Trophoblast cell (in vitro differentiated cells and primary cell): ENCODE results near the gene INTU.
"Not testable (repeated sequence)": the region's sequence is repeated elsewhere in the genome, so short reads cannot be mapped to it uniquely, and the experiment has no call there.

ENCODE experiments used
- DNase-seq, 2 donors: peaks; one replicate each; pipeline ENCODE4 v3.0.0-alpha.2; 2016
- H2AFZ ChIP-seq: 2 replicates; pipeline ENCODE4 v1.6.1; 2013; ENCODE audit warnings: low read length, moderate library complexity, mild to moderate bottlenecking; ENCODE audit not compliant: insufficient read depth, poor library complexity
- H2AK5ac ChIP-seq: 2 replicates; pipeline ENCODE4 v1.6.1; 2013; ENCODE audit warnings: mild to moderate bottlenecking, low read length
- H2BK120ac ChIP-seq: 2 replicates; pipeline ENCODE4 v1.6.1; 2013; ENCODE audit warnings: low read length, mild to moderate bottlenecking, moderate library complexity; ENCODE audit not compliant: insufficient read depth, poor library complexity
- H2BK12ac ChIP-seq: 2 replicates; pipeline ENCODE4 v1.6.1; 2013; ENCODE audit warnings: mild to moderate bottlenecking, low read length, moderate library complexity
- H2BK5ac ChIP-seq: 2 replicates; pipeline ENCODE4 v1.6.1; 2013; ENCODE audit warnings: low read length, low read depth, moderate library complexity, mild to moderate bottlenecking; ENCODE audit not compliant: poor library complexity
- H3K14ac ChIP-seq: 2 replicates; pipeline ENCODE4 v1.6.1; 2013; ENCODE audit warnings: mild to moderate bottlenecking, low read length
- H3K18ac ChIP-seq: 2 replicates; pipeline ENCODE4 v1.6.1; 2013; ENCODE audit warnings: mild to moderate bottlenecking, low read length
- H3K23ac ChIP-seq: 2 replicates; pipeline ENCODE4 v1.6.1; 2013; ENCODE audit warnings: low read length
- H3K27ac ChIP-seq: 2 replicates; pipeline ENCODE4 v1.5.1; 2013; ENCODE audit warnings: low read depth, mild to moderate bottlenecking, inconsistent platforms, low read length, moderate library complexity
- H3K27me3 ChIP-seq: 2 replicates; pipeline ENCODE4 v1.6.1; 2013; ENCODE audit warnings: inconsistent platforms, mild to moderate bottlenecking, low read length, moderate library complexity; ENCODE audit not compliant: insufficient read depth
- H3K36me3 ChIP-seq, 2 experiments: 1 replicate in 1 of 2; 2 replicates in 1 of 2; pipeline ENCODE4 v1.6.1; 2013; ENCODE audit warnings: low read length in 2 of 2, mild to moderate bottlenecking in 2 of 2, moderate library complexity in 1 of 2; ENCODE audit not compliant: insufficient read depth in 2 of 2, control insufficient read depth in 1 of 2
- H3K4ac ChIP-seq: 2 replicates; pipeline ENCODE4 v1.6.1; 2013; ENCODE audit warnings: low read depth, mild to moderate bottlenecking, low read length, moderate library complexity
- H3K4me1 ChIP-seq, 2 experiments: 1 replicate in 1 of 2; 2 replicates in 1 of 2; pipeline ENCODE4 v1.6.1; 2013; ENCODE audit warnings: low read length in 2 of 2, mild to moderate bottlenecking in 2 of 2, moderate library complexity in 1 of 2; ENCODE audit not compliant: insufficient read depth in 2 of 2, control insufficient read depth in 1 of 2
- H3K4me2 ChIP-seq: 2 replicates; pipeline ENCODE4 v1.6.1; 2013; ENCODE audit warnings: inconsistent platforms, mild to moderate bottlenecking, low read length, moderate library complexity
- H3K4me3 ChIP-seq: 2 replicates; pipeline ENCODE4 v1.5.1; 2013; ENCODE audit warnings: mild to moderate bottlenecking, low read depth, low read length, inconsistent platforms
- H3K79me1 ChIP-seq: one replicate; pipeline ENCODE4 v1.6.1; 2013; ENCODE audit warnings: low read length
- H3K79me2 ChIP-seq: 2 replicates; pipeline ENCODE4 v1.6.1; 2013; ENCODE audit warnings: low read length, mild to moderate bottlenecking; ENCODE audit not compliant: control insufficient read depth, insufficient read depth, poor library complexity
- H3K9ac ChIP-seq: 2 replicates; pipeline ENCODE4 v1.6.1; 2013; ENCODE audit warnings: mild to moderate bottlenecking, low read length
- H3K9me3 ChIP-seq: 2 replicates; pipeline ENCODE4 v1.6.1; 2013; ENCODE audit warnings: low read depth, mild to moderate bottlenecking, control low read depth, inconsistent platforms, low read length; ENCODE audit not compliant: insufficient read depth
- H4K12ac ChIP-seq: 2 replicates; pipeline ENCODE4 v1.6.1; 2013; ENCODE audit warnings: low read depth, mild to moderate bottlenecking, low read length, moderate library complexity
- H4K8ac ChIP-seq: 2 replicates; pipeline ENCODE4 v1.6.1; 2013; ENCODE audit warnings: low read depth, mild to moderate bottlenecking, low read length, moderate library complexity
- H4K91ac ChIP-seq: one replicate; pipeline ENCODE4 v1.6.1; 2013; ENCODE audit warnings: low read depth, mild to moderate bottlenecking, low read length, moderate library complexity
- WGBS: extraction: QIAGEN DNeasy Blood & Tissue Kit; methylation state at CpG from one replicate; pipeline ENCODE4 v1.1.7; 2013; ENCODE audit warnings: missing lambda C conversion rate; ENCODE audit not compliant: insufficient read length, insufficient coverage; ENCODE audit errors: extremely low coverage; 5-methylcytosine and 5-hydroxymethylcytosine counted together

INTU gene

DNA sequence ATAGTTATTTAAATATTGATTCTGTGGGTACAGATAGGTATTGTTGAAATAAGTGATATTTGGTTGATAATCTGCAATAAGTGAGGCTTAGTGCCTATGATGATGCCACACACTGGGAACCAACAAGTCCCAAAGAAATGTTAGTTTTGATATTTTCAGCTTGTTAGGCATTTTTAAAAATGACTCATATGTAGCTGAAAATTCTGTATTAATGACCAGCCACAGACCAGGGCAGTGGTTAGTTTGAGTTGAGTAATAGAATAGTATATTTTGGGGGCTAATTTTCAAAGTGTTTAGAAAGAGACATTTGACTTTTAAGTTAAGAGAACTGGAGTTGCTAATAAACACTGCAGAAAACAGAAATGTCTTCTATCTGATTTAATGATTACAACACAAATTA lies 9.4 kb downstream of the INTU start:
- no peak for DNase-seq
- Histone ChIP-seq H3K9ac (no peak overlapping the region), H3K4me2 (no peak overlapping the region), H2BK120ac (no peak overlapping the region), H4K91ac (no peak overlapping the region), H3K4me1 (no peaks in the 10 kb centered on the region), H3K79me1 (no peaks in the 10 kb centered on the region), H3K27ac (no peak overlapping the region), H3K27me3 (no peaks in the 10 kb centered on the region), H3K14ac (no peak overlapping the region), H3K23ac (no peak overlapping the region), H2BK5ac (no peak overlapping the region), H2BK12ac (no peak overlapping the region), H2AK5ac (no peak overlapping the region), H4K12ac (no peak overlapping the region), H3K9me3 (no peaks in the 10 kb centered on the region), H3K4ac (no peak overlapping the region), H3K79me2 (no peaks in the 10 kb centered on the region), H3K36me3 (peaks cover 2 to 5% of the 10 kb centered on the region in 2 experiments), H3K18ac (no peak overlapping the region), H4K8ac (no peak overlapping the region), H3K4me3 (no peak overlapping the region), H2AFZ (no peak overlapping the region)

DNA sequence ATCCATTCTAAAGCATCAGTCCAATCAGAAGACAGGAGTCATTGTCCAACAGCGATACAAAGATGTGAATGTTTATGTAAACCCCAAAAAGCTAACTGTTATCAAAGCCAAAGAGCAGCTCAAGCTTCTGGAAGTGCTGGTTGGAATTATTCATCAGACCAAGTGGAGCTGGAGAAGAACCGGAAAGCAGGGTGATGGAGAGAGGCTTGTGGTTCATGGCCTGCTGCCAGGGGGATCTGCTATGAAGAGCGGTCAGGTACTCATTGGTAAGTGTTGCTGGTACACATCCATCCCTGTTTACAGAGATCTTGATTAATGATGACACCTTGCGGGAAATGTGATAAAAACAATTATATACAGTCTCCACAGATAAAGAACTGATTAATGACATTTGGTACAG lies 11.0 kb downstream of the INTU start:
- H3K14ac ChIP-seq: no peak overlapping the region
- H3K23ac ChIP-seq: no peak overlapping the region
- H2AFZ ChIP-seq: no peak overlapping the region
- H3K27me3 ChIP-seq: no peaks in the 10 kb centered on the region
- no peak overlapping the region for H3K27ac ChIP-seq
- no peak overlapping the region for H3K18ac ChIP-seq
- H3K4me3 ChIP-seq: no peak overlapping the region
- no CpG with 5 or more reads among the region's 4 CpGs for WGBS
- H3K4me1 ChIP-seq: no peaks in the 10 kb centered on the region
- no peak overlapping the region for H2BK120ac ChIP-seq
- H3K4ac ChIP-seq: no peak overlapping the region
- peaks cover 2 to 5% of the 10 kb centered on the region in 2 experiments for H3K36me3 ChIP-seq
- no peaks in the 10 kb centered on the region for H3K79me1 ChIP-seq
- H4K12ac ChIP-seq: no peak overlapping the region
- H4K8ac ChIP-seq: no peak overlapping the region
- no peaks in the 10 kb centered on the region for H3K79me2 ChIP-seq
- H2BK5ac ChIP-seq: no peak overlapping the region
- no peak overlapping the region for H3K9ac ChIP-seq
- no peak overlapping the region for H2AK5ac ChIP-seq
- no peak overlapping the region for H3K4me2 ChIP-seq
- DNase-seq: no peak
- no peaks in the 10 kb centered on the region for H3K9me3 ChIP-seq
- no peak overlapping the region for H4K91ac ChIP-seq
- H2BK12ac ChIP-seq: no peak overlapping the region

DNA sequence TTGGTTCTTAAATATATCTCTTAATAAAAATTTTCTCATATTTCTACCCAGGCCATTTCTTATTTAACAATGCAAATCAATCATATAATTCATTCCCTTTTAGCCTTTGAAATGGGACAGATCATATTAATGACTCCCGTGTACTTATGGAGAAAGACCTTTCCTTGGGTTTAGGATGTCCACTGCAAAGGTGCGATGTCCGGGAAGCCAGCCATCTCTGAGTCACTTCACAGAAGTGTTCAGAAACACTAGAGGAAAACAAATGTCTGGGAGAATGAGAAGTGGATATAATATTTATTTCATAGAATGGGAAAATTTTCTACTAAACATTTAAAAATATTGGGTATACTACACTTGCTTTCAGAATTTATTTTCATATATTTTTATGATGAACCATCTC lies 15.3 kb downstream of the INTU start:
- H4K91ac ChIP-seq: no peak overlapping the region
- no peak overlapping the region for H3K4ac ChIP-seq
- no peak overlapping the region for H3K14ac ChIP-seq
- H2BK5ac ChIP-seq: no peak overlapping the region
- no peak for DNase-seq
- no peak overlapping the region for H3K9ac ChIP-seq
- H2AK5ac ChIP-seq: no peak overlapping the region
- H3K9me3 ChIP-seq: no peaks in the 10 kb centered on the region
- no peak overlapping the region for H3K18ac ChIP-seq
- H3K79me2 ChIP-seq: no peaks in the 10 kb centered on the region
- H3K79me1 ChIP-seq: no peaks in the 10 kb centered on the region
- H3K27me3 ChIP-seq: no peaks in the 10 kb centered on the region
- WGBS: no CpG with 5 or more reads among the region's 3 CpGs
- H3K23ac ChIP-seq: no peak overlapping the region
- peaks cover 2 to 5% of the 10 kb centered on the region in 2 experiments for H3K36me3 ChIP-seq
- H2AFZ ChIP-seq: no peak overlapping the region
- H2BK12ac ChIP-seq: no peak overlapping the region
- no peak overlapping the region for H4K12ac ChIP-seq
- no peaks in the 10 kb centered on the region for H3K4me1 ChIP-seq
- H2BK120ac ChIP-seq: no peak overlapping the region
- H4K8ac ChIP-seq: no peak overlapping the region
- H3K27ac ChIP-seq: no peak overlapping the region
- no peak overlapping the region for H3K4me2 ChIP-seq
- H3K4me3 ChIP-seq: no peak overlapping the region

DNA sequence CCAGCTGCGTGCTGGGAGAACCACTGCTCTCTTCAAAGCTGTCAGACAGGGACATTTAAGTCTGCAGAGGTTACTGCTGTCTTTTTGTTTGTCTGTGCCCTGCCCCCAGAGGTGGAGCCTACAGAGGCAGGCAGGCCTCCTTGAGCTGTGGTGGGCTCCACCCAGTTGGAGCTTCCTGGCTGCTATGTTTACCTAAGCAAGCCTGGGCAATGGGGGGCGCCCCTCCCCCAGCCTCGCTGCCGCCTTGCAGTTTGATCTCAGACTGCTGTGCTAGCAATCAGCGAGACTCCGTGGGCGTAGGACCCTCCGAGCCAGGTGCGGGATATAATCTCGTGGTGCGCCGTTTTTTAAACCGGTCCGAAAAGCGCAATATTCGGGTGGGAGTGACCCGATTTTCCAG lies 22.8 kb downstream of the INTU start:
- H2BK12ac ChIP-seq, H2AK5ac ChIP-seq, H3K27ac ChIP-seq, H3K9me3 ChIP-seq, H3K4me1 ChIP-seq, H3K14ac ChIP-seq, H3K79me2 ChIP-seq, H2AFZ ChIP-seq, H3K18ac ChIP-seq, H4K12ac ChIP-seq, H3K79me1 ChIP-seq, H3K4me2 ChIP-seq, H2BK120ac ChIP-seq, H4K91ac ChIP-seq, H3K36me3 ChIP-seq, H3K23ac ChIP-seq, H3K27me3 ChIP-seq, H3K4ac ChIP-seq, H2BK5ac ChIP-seq, H3K4me3 ChIP-seq, H3K9ac ChIP-seq, H4K8ac ChIP-seq, DNase-seq: not testable (repeated sequence)
- WGBS: no CpG with 5 or more reads among the region's 17 CpGs
